Astrocyte of the cerebellum (primary cell): ENCODE results near the gene CREG1.

Source experiments
- DNase-seq: peaks from one replicate; pipeline ENCODE4 v3.0.0-alpha.2; 2011; ENCODE audit warnings: low read depth
- H3K4me3 ChIP-seq: 2 replicates; pipeline ENCODE4 v1.5.1; 2011; ENCODE audit warnings: mild to moderate bottlenecking, low read depth, low read length, moderate library complexity
- CTCF ChIP-seq: IDR thresholded peaks from 2 replicates; pipeline ENCODE4 v1.5.1; 2012; ENCODE audit warnings: low read length, low read depth, moderate library complexity, mild to moderate bottlenecking; ENCODE audit errors: missing control alignments
- in situ Hi-C: cut with HindIII; loops from 2 replicates; pipeline ENCODE4 v1.10.0; 2017; ENCODE audit warnings: low sequenced_read_pairs

CREG1 gene

GRCh38 chr1:167501515-167502191 lies 51.9 kb downstream of the CREG1 start:
- in situ Hi-C loops = no loop called here
- no peak for TF ChIP-seq CTCF
- no peak for DNase-seq
- H3K4me3 ChIP-seq = no peak overlapping the region

GRCh38 chr1:167500283-167500860 lies 53.2 kb downstream of the CREG1 start:
- TF ChIP-seq CTCF = no peak
- in situ Hi-C loops = no loop called here
- DNase-seq = no peak
- H3K4me3 ChIP-seq = no peak overlapping the region

- no peak for DNase-seq
- in situ Hi-C loops = no loop called here
- TF ChIP-seq CTCF = no peak
- H3K4me3 ChIP-seq = no peak overlapping the region
Observed at GRCh38 chr1:167499664-167500101, 53.9 kb downstream of the CREG1 start.

GRCh38 chr1:167499106-167499505 lies 54.5 kb downstream of the CREG1 start:
- TF ChIP-seq CTCF = no peak
- DNase-seq = no peak
- in situ Hi-C loops = no loop called here
- no peak overlapping the region for H3K4me3 ChIP-seq

- in situ Hi-C loops = no loop called here
- TF ChIP-seq CTCF = no peak
- H3K4me3 ChIP-seq = no peak overlapping the region
- no peak for DNase-seq
Observed at GRCh38 chr1:167496797-167497619, 56.6 kb downstream of the CREG1 start.

GRCh38 chr1:167493372-167493771 lies 60.2 kb downstream of the CREG1 start:
- in situ Hi-C loops = no loop called here
- no peak for DNase-seq
- no peak overlapping the region for H3K4me3 ChIP-seq
- no peak for TF ChIP-seq CTCF
